ENCODE results near the gene MOB3B. TPM values are rescaled to one million over a fixed set of nuclear protein-coding genes. Genes with fewer than 3 reads are reported as not detected.

MOB3B gene
- total RNA-seq, 2 donors from 2014 or later: 4.3 to 6.0 TPM

DNA sequence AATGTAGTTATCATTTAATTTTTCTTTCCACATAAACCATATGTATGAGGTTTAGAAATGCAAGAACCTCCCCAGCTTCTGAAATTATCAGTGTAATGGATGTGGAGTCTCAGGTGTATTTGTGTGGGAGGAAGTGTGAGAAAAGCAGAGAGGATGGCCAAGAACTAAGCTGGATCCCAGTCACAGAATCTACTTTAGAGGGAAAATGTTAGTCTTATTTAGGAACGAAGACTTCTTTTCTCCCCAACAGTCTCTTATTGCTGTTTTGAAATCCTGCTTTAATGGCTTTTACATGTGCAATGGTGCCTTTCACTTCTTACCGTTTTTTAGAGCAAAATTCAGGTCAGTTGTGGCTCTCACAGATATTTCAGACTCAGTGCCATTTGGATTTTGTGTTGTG, 235.6 kb downstream of the MOB3B start:
- no peaks in the 10 kb centered on the region for H3K36me3 ChIP-seq (replicated peaks in 1 of 2; ENCODE audit: insufficient read depth in 1 of 2, low read depth in 2 of 2)
- H3K27ac ChIP-seq: no peak overlapping the region
- ATAC-seq: no peak
- TF ChIP-seq, protein P1, sequence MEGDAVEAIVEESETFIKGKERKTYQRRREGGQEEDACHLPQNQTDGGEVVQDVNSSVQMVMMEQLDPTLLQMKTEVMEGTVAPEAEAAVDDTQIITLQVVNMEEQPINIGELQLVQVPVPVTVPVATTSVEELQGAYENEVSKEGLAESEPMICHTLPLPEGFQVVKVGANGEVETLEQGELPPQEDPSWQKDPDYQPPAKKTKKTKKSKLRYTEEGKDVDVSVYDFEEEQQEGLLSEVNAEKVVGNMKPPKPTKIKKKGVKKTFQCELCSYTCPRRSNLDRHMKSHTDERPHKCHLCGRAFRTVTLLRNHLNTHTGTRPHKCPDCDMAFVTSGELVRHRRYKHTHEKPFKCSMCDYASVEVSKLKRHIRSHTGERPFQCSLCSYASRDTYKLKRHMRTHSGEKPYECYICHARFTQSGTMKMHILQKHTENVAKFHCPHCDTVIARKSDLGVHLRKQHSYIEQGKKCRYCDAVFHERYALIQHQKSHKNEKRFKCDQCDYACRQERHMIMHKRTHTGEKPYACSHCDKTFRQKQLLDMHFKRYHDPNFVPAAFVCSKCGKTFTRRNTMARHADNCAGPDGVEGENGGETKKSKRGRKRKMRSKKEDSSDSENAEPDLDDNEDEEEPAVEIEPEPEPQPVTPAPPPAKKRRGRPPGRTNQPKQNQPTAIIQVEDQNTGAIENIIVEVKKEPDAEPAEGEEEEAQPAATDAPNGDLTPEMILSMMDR (IDR thresholded peaks at IDR 0.05): no peak
- no peak for TF ChIP-seq POLR2A (IDR thresholded peaks at IDR 0.05)
- intact Hi-C loops (cut with DNase I): no loop called here
- no peaks in the 10 kb centered on the region for H3K9me3 ChIP-seq
- DNase-seq: no peak
- no peaks in the 10 kb centered on the region for H3K4me1 ChIP-seq
- H3K4me3 ChIP-seq: no peak overlapping the region
- WGBS, 2 donors: 55 to 59% methylated on average over 2 of the region's 2 CpGs
- no peaks in the 10 kb centered on the region for H3K27me3 ChIP-seq

- 68 to 73% methylated on average over 7 of the region's 7 CpGs for WGBS, 2 donors
- Histone ChIP-seq H3K27me3 (no peaks in the 10 kb centered on the region), H3K27ac (no peak overlapping the region), H3K4me3 (no peak overlapping the region), H3K36me3 (replicated peaks in 1 of 2; ENCODE audit: insufficient read depth in 1 of 2, low read depth in 2 of 2) (no peaks in the 10 kb centered on the region), H3K4me1 (no peaks in the 10 kb centered on the region), H3K9me3 (no peaks in the 10 kb centered on the region)
- DNase-seq: peak in 1 of 4 donors; percentile 12
- intact Hi-C loops (cut with DNase I): no loop called here
- ATAC-seq: no peak
- no peak for TF ChIP-seq POLR2A (IDR thresholded peaks at IDR 0.05)
Observed at GRCh38 chr9:27292659-27293405, 236.8 kb downstream of the MOB3B start.

DNA sequence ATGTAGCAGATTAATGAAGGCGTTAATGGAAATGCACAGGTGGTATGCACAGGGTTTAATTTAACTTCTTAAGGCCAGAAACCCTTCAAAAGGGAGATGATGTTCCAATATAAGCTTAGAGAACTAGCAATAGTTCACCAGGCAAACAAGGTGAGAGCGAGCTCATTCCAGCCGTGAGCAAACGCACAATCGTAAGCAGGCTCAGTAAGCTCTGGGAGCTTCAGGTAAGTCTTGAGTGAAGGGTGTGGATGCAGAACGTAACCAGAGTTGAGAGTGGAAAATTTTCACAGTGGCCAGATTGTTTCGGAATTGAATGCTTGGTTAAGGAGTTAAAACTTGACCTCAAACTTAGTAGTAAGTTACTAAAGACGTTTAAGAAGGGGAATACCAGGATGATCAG, 238.3 kb downstream of the MOB3B start:
- Histone ChIP-seq H3K27ac (no peak overlapping the region), H3K4me3 (no peak overlapping the region), H3K4me1 (no peaks in the 10 kb centered on the region), H3K9me3 (no peaks in the 10 kb centered on the region), H3K27me3 (no peaks in the 10 kb centered on the region), H3K36me3 (replicated peaks in 1 of 2; ENCODE audit: insufficient read depth in 1 of 2, low read depth in 2 of 2) (no peaks in the 10 kb centered on the region)
- intact Hi-C loops (cut with DNase I): no loop called here
- TF ChIP-seq POLR2A (IDR thresholded peaks at IDR 0.05): no peak
- ATAC-seq (no peak), DNase-seq (no peak)
- WGBS, 2 donors: 80 to 84% methylated on average over 8 of the region's 8 CpGs

- no peaks in the 10 kb centered on the region for H3K9me3 ChIP-seq
- WGBS, 2 donors: 54 to 56% methylated on average over 6 to 7 of the region's 7 CpGs
- intact Hi-C loops (cut with DNase I): no loop called here
Observed at GRCh38 chr9:27282269-27282668, 247.3 kb downstream of the MOB3B start.

DNA sequence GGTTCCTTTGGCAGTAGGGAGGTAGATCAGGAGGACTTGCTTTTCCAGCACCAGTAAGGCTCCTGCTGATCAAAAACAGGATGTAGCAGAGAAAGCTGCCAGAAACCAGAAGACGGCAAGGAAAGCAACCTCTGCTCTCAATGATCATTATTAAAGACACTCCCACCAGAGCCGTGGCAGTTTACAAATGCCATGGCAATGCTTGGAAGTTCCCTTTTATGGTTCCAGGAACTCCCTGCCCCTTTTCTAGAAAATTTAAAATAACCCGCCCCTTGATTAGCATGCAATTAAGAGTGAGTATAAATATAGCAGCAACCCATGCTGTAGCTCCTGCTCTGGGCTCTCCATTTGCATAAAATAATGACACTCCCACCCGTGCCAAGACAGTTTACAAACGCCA, 248.8 kb downstream of the MOB3B start:
- H3K27ac ChIP-seq: no peak overlapping the region
- intact Hi-C loops (cut with DNase I): no loop called here
- H3K4me3 ChIP-seq: no peak overlapping the region
- H3K4me1 ChIP-seq: no peaks in the 10 kb centered on the region
- DNase-seq: no peak
- H3K27me3 ChIP-seq: no peaks in the 10 kb centered on the region
- TF ChIP-seq, protein P1 (IDR thresholded peaks at IDR 0.05): no peak
- no peak for TF ChIP-seq POLR2A (IDR thresholded peaks at IDR 0.05)
- ATAC-seq: no peak
- 34 to 37% methylated on average over 5 of the region's 5 CpGs for WGBS, 2 donors
- no peaks in the 10 kb centered on the region for H3K9me3 ChIP-seq
- no peaks in the 10 kb centered on the region for H3K36me3 ChIP-seq (replicated peaks in 1 of 2; ENCODE audit: insufficient read depth in 1 of 2, low read depth in 2 of 2)

More at GRCh38 chr9:27282269-27282668, 247.3 kb downstream of the MOB3B start:
- Histone ChIP-seq H3K27me3 (no peaks in the 10 kb centered on the region), H3K36me3 (replicated peaks in 1 of 2; ENCODE audit: insufficient read depth in 1 of 2, low read depth in 2 of 2) (no peaks in the 10 kb centered on the region), H3K27ac (no peak overlapping the region), H3K4me1 (no peaks in the 10 kb centered on the region), H3K4me3 (no peak overlapping the region)
- peak; percentile 26 to 62 (median 50) for DNase-seq
- TF ChIP-seq, protein P1 (IDR thresholded peaks at IDR 0.05): no peak
- TF ChIP-seq POLR2A (IDR thresholded peaks at IDR 0.05): no peak
- no peak for ATAC-seq

GRCh38 chr9:27280249-27280648, 249.4 kb downstream of the MOB3B start:
- intact Hi-C loops (cut with DNase I): no loop called here
- H3K9me3 ChIP-seq: no peaks in the 10 kb centered on the region
- TF ChIP-seq, protein P1 (IDR thresholded peaks at IDR 0.05): no peak
- TF ChIP-seq POLR2A (IDR thresholded peaks at IDR 0.05): no peak
- H3K4me3 ChIP-seq: no peak overlapping the region
- no peaks in the 10 kb centered on the region for H3K27me3 ChIP-seq
- H3K36me3 ChIP-seq (replicated peaks in 1 of 2; ENCODE audit: insufficient read depth in 1 of 2, low read depth in 2 of 2): no peaks in the 10 kb centered on the region
- ATAC-seq (no peak), DNase-seq (no peak)
- H3K27ac ChIP-seq: no peak overlapping the region
- WGBS, 2 donors: 83 to 94% methylated on average over 6 to 16 of the region's 16 CpGs
- no peaks in the 10 kb centered on the region for H3K4me1 ChIP-seq
